ENCODE data around the gene TECPR2. TPM values are rescaled to one million over a fixed set of nuclear protein-coding genes. Genes with fewer than 3 reads are reported as not detected.

TECPR2 gene
- total and polyA plus RNA-seq, 2 of the 13 experiments (the other 11 are each of a cell fraction or from before 2014, with no cell fraction given) = 3.5 to 5.7 TPM

DNA sequence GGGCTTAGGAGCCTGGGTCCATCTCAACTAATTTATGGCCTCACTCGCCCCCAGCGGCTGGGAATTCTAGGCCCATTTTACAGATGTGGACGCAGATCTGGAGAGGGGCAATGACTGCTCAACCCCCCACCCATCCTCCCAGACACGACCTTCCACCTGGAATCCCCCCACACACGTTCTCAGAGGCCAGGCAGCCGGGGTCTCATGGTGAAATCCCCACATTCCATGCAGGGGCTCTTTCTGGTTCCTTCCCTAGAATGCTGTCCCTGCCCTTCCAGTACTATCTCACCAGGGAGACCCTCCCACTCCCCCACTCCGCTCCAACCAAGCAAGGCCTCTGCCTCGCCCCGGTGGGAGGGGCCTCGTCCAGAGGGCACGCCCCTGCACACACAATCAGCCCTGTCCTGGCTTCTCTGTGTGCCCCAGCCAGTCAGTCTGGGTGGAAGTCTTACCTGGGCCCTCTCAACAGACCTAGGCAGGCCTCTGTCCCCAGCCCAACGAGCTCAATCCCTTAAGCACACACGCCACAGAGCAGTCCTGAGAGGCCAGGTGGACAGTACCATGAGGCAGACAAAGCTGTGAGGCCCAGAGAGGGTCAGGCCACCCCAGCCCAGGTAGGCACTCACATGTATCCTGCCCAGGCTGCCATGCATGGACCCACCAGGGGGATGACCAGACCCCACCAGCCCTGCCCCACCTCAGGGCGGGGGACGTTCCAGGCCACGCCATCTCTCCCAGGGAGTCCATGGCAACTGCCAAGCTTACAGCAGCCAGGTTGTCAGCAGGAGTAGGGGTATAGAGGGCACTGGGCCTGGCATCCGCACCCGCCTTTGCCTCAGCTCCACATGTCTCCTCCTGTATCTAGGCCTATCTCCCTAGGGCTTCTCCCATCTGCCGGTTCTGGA lies 148.1 kb downstream of the TECPR2 start (continued):
- TF ChIP-seq, protein P1, sequence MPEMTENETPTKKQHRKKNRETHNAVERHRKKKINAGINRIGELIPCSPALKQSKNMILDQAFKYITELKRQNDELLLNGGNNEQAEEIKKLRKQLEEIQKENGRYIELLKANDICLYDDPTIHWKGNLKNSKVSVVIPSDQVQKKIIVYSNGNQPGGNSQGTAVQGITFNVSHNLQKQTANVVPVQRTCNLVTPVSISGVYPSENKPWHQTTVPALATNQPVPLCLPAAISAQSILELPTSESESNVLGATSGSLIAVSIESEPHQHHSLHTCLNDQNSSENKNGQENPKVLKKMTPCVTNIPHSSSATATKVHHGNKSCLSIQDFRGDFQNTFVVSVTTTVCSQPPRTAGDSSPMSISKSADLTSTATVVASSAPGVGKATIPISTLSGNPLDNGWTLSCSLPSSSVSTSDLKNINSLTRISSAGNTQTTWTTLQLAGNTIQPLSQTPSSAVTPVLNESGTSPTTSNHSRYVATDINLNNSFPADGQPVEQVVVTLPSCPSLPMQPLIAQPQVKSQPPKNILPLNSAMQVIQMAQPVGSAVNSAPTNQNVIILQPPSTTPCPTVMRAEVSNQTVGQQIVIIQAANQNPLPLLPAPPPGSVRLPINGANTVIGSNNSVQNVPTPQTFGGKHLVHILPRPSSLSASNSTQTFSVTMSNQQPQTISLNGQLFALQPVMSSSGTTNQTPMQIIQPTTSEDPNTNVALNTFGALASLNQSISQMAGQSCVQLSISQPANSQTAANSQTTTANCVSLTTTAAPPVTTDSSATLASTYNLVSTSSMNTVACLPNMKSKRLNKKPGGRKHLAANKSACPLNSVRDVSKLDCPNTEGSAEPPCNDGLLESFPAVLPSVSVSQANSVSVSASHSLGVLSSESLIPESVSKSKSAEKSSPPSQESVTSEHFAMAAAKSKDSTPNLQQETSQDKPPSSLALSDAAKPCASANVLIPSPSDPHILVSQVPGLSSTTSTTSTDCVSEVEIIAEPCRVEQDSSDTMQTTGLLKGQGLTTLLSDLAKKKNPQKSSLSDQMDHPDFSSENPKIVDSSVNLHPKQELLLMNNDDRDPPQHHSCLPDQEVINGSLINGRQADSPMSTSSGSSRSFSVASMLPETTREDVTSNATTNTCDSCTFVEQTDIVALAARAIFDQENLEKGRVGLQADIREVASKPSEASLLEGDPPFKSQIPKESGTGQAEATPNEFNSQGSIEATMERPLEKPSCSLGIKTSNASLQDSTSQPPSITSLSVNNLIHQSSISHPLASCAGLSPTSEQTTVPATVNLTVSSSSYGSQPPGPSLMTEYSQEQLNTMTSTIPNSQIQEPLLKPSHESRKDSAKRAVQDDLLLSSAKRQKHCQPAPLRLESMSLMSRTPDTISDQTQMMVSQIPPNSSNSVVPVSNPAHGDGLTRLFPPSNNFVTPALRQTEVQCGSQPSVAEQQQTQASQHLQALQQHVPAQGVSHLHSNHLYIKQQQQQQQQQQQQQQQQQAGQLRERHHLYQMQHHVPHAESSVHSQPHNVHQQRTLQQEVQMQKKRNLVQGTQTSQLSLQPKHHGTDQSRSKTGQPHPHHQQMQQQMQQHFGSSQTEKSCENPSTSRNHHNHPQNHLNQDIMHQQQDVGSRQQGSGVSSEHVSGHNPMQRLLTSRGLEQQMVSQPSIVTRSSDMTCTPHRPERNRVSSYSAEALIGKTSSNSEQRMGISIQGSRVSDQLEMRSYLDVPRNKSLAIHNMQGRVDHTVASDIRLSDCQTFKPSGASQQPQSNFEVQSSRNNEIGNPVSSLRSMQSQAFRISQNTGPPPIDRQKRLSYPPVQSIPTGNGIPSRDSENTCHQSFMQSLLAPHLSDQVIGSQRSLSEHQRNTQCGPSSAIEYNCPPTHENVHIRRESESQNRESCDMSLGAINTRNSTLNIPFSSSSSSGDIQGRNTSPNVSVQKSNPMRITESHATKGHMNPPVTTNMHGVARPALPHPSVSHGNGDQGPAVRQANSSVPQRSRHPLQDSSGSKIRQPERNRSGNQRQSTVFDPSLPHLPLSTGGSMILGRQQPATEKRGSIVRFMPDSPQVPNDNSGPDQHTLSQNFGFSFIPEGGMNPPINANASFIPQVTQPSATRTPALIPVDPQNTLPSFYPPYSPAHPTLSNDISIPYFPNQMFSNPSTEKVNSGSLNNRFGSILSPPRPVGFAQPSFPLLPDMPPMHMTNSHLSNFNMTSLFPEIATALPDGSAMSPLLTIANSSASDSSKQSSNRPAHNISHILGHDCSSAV (CRISPR knock-in tag; IDR thresholded peaks at IDR 0.05; ENCODE audit: borderline replicate concordance) = no peak
- TF ChIP-seq MTA3 (CRISPR knock-in tag; IDR thresholded peaks at IDR 0.05) = no peak
- no peak for TF ChIP-seq NONO (IDR thresholded peaks at IDR 0.05)
- no peak for TF ChIP-seq NONO (CRISPR knock-in tag; conservative IDR thresholded peaks at IDR 0.05)
- TF ChIP-seq, protein P2, sequence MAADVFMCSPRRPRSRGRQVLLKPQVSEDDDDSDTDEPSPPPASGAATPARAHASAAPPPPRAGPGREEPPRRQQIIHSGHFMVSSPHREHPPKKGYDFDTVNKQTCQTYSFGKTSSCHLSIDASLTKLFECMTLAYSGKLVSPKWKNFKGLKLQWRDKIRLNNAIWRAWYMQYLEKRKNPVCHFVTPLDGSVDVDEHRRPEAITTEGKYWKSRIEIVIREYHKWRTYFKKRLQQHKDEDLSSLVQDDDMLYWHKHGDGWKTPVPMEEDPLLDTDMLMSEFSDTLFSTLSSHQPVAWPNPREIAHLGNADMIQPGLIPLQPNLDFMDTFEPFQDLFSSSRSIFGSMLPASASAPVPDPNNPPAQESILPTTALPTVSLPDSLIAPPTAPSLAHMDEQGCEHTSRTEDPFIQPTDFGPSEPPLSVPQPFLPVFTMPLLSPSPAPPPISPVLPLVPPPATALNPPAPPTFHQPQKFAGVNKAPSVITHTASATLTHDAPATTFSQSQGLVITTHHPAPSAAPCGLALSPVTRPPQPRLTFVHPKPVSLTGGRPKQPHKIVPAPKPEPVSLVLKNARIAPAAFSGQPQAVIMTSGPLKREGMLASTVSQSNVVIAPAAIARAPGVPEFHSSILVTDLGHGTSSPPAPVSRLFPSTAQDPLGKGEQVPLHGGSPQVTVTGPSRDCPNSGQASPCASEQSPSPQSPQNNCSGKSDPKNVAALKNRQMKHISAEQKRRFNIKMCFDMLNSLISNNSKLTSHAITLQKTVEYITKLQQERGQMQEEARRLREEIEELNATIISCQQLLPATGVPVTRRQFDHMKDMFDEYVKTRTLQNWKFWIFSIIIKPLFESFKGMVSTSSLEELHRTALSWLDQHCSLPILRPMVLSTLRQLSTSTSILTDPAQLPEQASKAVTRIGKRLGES (CRISPR knock-in tag; IDR thresholded peaks at IDR 0.05; ENCODE audit: borderline replicate concordance) = no peak
- TF ChIP-seq, protein P3, sequence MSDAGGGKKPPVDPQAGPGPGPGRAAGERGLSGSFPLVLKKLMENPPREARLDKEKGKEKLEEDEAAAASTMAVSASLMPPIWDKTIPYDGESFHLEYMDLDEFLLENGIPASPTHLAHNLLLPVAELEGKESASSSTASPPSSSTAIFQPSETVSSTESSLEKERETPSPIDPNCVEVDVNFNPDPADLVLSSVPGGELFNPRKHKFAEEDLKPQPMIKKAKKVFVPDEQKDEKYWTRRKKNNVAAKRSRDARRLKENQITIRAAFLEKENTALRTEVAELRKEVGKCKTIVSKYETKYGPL (CRISPR knock-in tag; IDR thresholded peaks at IDR 0.05) = no peak
- TF ChIP-seq GATAD2A (CRISPR knock-in tag; IDR thresholded peaks at IDR 0.05) = no peak
- no peak for TF ChIP-seq MIER3 (CRISPR knock-in tag; IDR thresholded peaks at IDR 0.05; ENCODE audit: borderline replicate concordance)
- peak; percentile 95 for TF ChIP-seq ZMYM3 (CRISPR knock-in tag; IDR thresholded peaks at IDR 0.05)
- TF ChIP-seq, protein P4, sequence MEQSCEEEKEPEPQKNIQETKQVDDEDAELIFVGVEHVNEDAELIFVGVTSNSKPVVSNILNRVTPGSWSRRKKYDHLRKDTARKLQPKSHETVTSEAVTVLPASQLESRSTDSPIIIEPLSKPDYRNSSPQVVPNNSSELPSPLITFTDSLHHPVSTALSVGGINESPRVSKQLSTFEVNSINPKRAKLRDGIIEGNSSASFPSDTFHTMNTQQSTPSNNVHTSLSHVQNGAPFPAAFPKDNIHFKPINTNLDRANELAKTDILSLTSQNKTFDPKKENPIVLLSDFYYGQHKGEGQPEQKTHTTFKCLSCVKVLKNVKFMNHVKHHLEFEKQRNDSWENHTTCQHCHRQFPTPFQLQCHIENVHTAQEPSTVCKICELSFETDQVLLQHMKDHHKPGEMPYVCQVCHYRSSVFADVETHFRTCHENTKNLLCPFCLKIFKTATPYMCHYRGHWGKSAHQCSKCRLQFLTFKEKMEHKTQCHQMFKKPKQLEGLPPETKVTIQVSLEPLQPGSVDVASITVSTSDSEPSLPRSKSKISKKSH (CRISPR knock-in tag; IDR thresholded peaks at IDR 0.05; ENCODE audit: borderline replicate concordance) = no peak
- TF ChIP-seq, protein P5, sequence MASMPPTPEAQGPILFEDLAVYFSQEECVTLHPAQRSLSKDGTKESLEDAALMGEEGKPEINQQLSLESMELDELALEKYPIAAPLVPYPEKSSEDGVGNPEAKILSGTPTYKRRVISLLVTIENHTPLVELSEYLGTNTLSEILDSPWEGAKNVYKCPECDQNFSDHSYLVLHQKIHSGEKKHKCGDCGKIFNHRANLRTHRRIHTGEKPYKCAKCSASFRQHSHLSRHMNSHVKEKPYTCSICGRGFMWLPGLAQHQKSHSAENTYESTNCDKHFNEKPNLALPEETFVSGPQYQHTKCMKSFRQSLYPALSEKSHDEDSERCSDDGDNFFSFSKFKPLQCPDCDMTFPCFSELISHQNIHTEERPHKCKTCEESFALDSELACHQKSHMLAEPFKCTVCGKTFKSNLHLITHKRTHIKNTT (CRISPR knock-in tag; IDR thresholded peaks at IDR 0.05) = no peak
- TF ChIP-seq RORA (CRISPR knock-in tag; IDR thresholded peaks at IDR 0.05) = no peak
- no peak; the same call in 1 of the 2 replicates for TF ChIP-seq KDM5B (CRISPR knock-in tag; IDR thresholded peaks at IDR 0.05; ENCODE audit: borderline replicate concordance)
- TF ChIP-seq ZFP62 (CRISPR knock-in tag; IDR thresholded peaks at IDR 0.05) = no peak
